Esophagus squamous epithelium (tissue), 4 donors: Measurements from ENCODE around the gene ENOSF1.

Experiments
- POLR2A ChIP-seq, 4 donors: fragments of 450-650 bp; IDR thresholded peaks; one replicate each; pipeline ENCODE4 v1.6.1; 2017; ENCODE audit warnings: antibody characterized with exemption in 4 of 4, mild to moderate bottlenecking in 4 of 4, moderate library complexity in 3 of 4
- TF ChIP-seq, protein P1 (sequence below), 6 experiments: fragments of 450-650 bp in 4 of 6; fragments of 200-600 bp in 2 of 6; sonication (generic) in 2 of 6; IDR thresholded peaks; one replicate each; pipeline ENCODE4 v1.5.1; 2016 to 2019; ENCODE audit warnings: antibody characterized with exemption in 6 of 6, mild to moderate bottlenecking in 4 of 6, moderate library complexity in 4 of 6

DNA sequence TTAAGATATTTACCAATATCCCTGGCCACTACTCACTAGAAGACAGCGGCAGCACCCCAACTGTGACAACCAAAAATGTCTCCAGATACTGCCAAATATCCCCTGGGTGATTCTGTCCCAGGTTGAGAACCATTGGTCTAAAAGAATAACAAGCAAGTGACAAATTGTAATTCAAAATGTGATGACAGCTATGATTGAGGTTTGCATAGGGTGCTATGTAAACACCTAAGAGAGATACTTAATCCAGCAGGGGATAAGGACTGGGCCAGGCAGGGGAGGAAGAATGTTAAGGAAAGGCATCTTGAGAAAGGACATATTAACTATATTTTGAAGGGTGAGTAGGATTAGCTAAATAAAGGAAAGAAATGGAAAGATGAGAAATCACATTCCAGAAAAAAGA, 38.0 kb upstream of the ENOSF1 start:
- TF ChIP-seq, protein P1, sequence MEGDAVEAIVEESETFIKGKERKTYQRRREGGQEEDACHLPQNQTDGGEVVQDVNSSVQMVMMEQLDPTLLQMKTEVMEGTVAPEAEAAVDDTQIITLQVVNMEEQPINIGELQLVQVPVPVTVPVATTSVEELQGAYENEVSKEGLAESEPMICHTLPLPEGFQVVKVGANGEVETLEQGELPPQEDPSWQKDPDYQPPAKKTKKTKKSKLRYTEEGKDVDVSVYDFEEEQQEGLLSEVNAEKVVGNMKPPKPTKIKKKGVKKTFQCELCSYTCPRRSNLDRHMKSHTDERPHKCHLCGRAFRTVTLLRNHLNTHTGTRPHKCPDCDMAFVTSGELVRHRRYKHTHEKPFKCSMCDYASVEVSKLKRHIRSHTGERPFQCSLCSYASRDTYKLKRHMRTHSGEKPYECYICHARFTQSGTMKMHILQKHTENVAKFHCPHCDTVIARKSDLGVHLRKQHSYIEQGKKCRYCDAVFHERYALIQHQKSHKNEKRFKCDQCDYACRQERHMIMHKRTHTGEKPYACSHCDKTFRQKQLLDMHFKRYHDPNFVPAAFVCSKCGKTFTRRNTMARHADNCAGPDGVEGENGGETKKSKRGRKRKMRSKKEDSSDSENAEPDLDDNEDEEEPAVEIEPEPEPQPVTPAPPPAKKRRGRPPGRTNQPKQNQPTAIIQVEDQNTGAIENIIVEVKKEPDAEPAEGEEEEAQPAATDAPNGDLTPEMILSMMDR (IDR thresholded peaks at IDR 0.05): no peak
- no peak for TF ChIP-seq POLR2A (IDR thresholded peaks at IDR 0.05)
